OCI-LY1 (cell line): ENCODE results near the gene ZNF891.

Experiments used
- H2AFZ ChIP-seq: fragments of 200-600 bp; sonication (generic), shearing (Covaris generic); 2 replicates; pipeline ENCODE4 v1.6.0; 2014; ENCODE audit warnings: antibody characterized with exemption, mild to moderate bottlenecking, low read length
- H3F3A ChIP-seq: fragments of 200-600 bp; sonication (generic), shearing (Covaris generic); 2 replicates; pipeline ENCODE4 v1.6.0; 2014; ENCODE audit warnings: mild to moderate bottlenecking, antibody characterized with exemption, low read length, moderate library complexity; ENCODE audit not compliant: insufficient read depth
- H3K27ac ChIP-seq: fragments of 200-600 bp; sonication (generic); 2 replicates; pipeline ENCODE4 v1.5.1; 2014; ENCODE audit warnings: low read length, mixed run types, mild to moderate bottlenecking, low read depth; ENCODE audit not compliant: poor library complexity, severe bottlenecking
- H3K27me3 ChIP-seq: fragments of 200-600 bp; sonication (generic); 2 replicates; pipeline ENCODE4 v1.6.0; 2014; ENCODE audit warnings: antibody characterized with exemption, mild to moderate bottlenecking, low read length, moderate library complexity; ENCODE audit not compliant: insufficient read depth
- H3K36me3 ChIP-seq: fragments of 200-600 bp; sonication (generic); 2 replicates; pipeline ENCODE4 v1.6.1; 2014; ENCODE audit warnings: mild to moderate bottlenecking, antibody characterized with exemption, low read length, moderate library complexity, mixed read lengths; ENCODE audit not compliant: insufficient read depth
- H3K4me1 ChIP-seq: fragments of 200-600 bp; sonication (generic); 2 replicates; pipeline ENCODE4 v1.5.1; 2014; ENCODE audit warnings: mild to moderate bottlenecking, low read length, moderate library complexity; ENCODE audit not compliant: insufficient read depth, severe bottlenecking
- H3K4me2 ChIP-seq: fragments of 200-600 bp; sonication (generic), shearing (Covaris generic); 2 replicates; pipeline ENCODE4 v1.6.1; 2014; ENCODE audit warnings: low read length
- H3K4me3 ChIP-seq: fragments of 200-600 bp; sonication (generic); 2 replicates; pipeline ENCODE4 v1.5.1; 2014; ENCODE audit warnings: low read length, low read depth, mild to moderate bottlenecking, mixed read lengths; ENCODE audit not compliant: poor library complexity, severe bottlenecking
- H3K79me2 ChIP-seq: fragments of 200-600 bp; shearing (Covaris generic); 2 replicates; pipeline ENCODE4 v1.6.1; 2016; ENCODE audit warnings: mixed run types, low read length, mixed read lengths; ENCODE audit not compliant: insufficient read depth
- H3K9ac ChIP-seq: fragments of 200-600 bp; sonication (generic), shearing (Covaris generic); 2 replicates; pipeline ENCODE4 v1.6.1; 2014; ENCODE audit warnings: mild to moderate bottlenecking, low read length, mixed read lengths
- H3K9me2 ChIP-seq: fragments of 200-600 bp; sonication (generic), shearing (Covaris generic); 2 replicates; pipeline ENCODE4 v1.6.1; 2014; ENCODE audit warnings: low read depth, mild to moderate bottlenecking, low read length, mixed read lengths
- H3K9me3 ChIP-seq: fragments of 200-600 bp; shearing (Covaris generic); 2 replicates; pipeline ENCODE4 v1.6.1; 2014; ENCODE audit warnings: low read length, mixed read lengths
- H4K20me1 ChIP-seq: fragments of 200-600 bp; sonication (generic), shearing (Covaris generic); 2 replicates; pipeline ENCODE4 v1.6.0; 2016; ENCODE audit warnings: mild to moderate bottlenecking, low read length; ENCODE audit not compliant: insufficient read depth
- EZH2 ChIP-seq: fragments of 200-600 bp; sonication (generic), shearing (Covaris generic); IDR thresholded peaks from 2 replicates; pipeline ENCODE4 v1.8.0; 2017; ENCODE audit warnings: borderline replicate concordance, mixed run types, mild to moderate bottlenecking, antibody characterized with exemption, low read length, moderate library complexity, mixed read lengths
- TF ChIP-seq, protein P1 (sequence below): fragments of 200-600 bp; sonication (generic), shearing (Covaris generic); IDR thresholded peaks from 2 replicates; pipeline ENCODE4 v1.5.1; 2017; ENCODE audit warnings: mild to moderate bottlenecking, antibody characterized with exemption, low read length, moderate library complexity, mixed read lengths

ZNF891 gene

DNA sequence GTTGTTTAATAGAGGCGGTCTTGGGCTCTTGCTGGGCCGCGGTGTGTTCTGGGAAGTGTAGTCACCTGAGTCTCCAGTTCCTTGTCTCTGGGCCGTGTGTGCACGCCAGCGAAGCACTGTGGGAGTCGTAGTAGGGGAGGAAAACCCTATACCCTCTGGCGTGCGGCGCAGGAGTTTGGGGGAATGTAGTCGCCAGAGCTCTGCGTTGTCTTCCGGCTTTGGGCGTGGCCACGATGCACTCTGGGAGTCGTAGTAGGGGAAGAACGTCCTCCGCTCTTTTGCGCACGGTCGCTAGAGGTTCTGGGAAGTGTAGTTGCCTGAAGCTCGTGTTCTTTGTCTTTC lies 50.1 kb downstream of the ZNF891 start:
- Histone ChIP-seq H3F3A (no peaks in the 10 kb centered on the region), H3K9me3 (peaks cover 41% of the 10 kb centered on the region; the same call in 1 of the 2 replicates), H3K9me2 (no peaks in the 10 kb centered on the region), H3K4me2 (peak overlapping the region; percentile 72), H3K4me3 (peak overlapping the region; percentile 71), H3K27me3 (no peaks in the 10 kb centered on the region), H2AFZ (no peak overlapping the region), H3K27ac (peak overlapping the region; percentile 95), H3K4me1 (peaks cover 6% of the 10 kb centered on the region), H3K79me2 (no peaks in the 10 kb centered on the region), H3K36me3 (peaks cover 36% of the 10 kb centered on the region), H4K20me1 (no peaks in the 10 kb centered on the region), H3K9ac (peak overlapping the region; percentile 72)
- no peak for TF ChIP-seq EZH2

DNA sequence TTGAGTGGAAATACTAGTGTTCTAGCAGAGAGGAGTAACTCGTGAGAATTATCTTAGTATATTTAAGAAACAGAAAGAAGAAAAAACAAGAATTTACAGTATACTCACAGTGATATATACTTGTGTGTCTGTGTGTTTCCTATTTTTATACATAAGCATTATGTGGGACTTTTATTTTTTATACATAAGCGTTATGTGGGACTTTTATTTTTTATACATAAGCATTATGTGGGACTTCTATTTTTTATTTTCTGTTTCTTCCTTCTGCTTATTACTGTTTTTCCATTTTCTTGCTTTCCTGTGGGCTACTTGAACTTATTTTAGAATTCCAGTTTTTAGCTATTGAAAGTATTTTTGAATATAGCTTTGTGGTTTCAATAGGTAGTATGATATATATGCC lies 56.2 kb downstream of the ZNF891 start:
- no peak overlapping the region for H3K9ac ChIP-seq
- no peak overlapping the region for H3K27ac ChIP-seq

DNA sequence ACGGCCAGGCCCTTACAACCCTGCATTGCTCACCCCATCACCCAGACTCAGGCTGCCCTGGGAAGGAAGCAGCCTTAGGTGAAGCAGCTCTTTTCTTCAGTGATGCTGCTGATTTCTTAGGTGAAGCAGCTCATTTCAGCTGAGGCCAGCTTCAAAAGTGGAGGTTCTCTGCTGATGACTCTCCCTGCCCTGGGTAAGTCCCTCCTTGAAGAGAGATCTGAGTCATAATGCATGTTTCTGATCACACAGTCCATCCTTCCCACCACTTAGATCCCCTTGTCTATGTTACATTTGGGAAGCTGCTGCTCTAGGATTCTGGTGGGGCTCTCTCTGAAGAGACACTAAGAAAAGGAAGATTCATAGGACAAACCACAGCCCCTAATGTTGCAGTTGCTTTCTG lies 66.5 kb downstream of the ZNF891 start:
- Histone ChIP-seq H3K4me3 (no peak overlapping the region), H4K20me1 (no peaks in the 10 kb centered on the region)

More for the DNA sequence above, 56.2 kb downstream of the ZNF891 start:
- Histone ChIP-seq H3K4me2 (no peak overlapping the region), H3K9me2 (no peaks in the 10 kb centered on the region), H4K20me1 (no peaks in the 10 kb centered on the region), H3K9me3 (peaks cover 32% of the 10 kb centered on the region; the same call in 1 of the 2 replicates), H3K27me3 (no peaks in the 10 kb centered on the region), H3K4me1 (no peaks in the 10 kb centered on the region), H2AFZ (no peak overlapping the region), H3K4me3 (no peak overlapping the region), H3F3A (no peaks in the 10 kb centered on the region), H3K36me3 (no peaks in the 10 kb centered on the region), H3K79me2 (no peaks in the 10 kb centered on the region)
- TF ChIP-seq EZH2, result no peak
- TF ChIP-seq, protein P1, sequence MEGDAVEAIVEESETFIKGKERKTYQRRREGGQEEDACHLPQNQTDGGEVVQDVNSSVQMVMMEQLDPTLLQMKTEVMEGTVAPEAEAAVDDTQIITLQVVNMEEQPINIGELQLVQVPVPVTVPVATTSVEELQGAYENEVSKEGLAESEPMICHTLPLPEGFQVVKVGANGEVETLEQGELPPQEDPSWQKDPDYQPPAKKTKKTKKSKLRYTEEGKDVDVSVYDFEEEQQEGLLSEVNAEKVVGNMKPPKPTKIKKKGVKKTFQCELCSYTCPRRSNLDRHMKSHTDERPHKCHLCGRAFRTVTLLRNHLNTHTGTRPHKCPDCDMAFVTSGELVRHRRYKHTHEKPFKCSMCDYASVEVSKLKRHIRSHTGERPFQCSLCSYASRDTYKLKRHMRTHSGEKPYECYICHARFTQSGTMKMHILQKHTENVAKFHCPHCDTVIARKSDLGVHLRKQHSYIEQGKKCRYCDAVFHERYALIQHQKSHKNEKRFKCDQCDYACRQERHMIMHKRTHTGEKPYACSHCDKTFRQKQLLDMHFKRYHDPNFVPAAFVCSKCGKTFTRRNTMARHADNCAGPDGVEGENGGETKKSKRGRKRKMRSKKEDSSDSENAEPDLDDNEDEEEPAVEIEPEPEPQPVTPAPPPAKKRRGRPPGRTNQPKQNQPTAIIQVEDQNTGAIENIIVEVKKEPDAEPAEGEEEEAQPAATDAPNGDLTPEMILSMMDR, result no peak

More for the DNA sequence above, 66.5 kb downstream of the ZNF891 start:
- no peak overlapping the region for H3K4me2 ChIP-seq
- H3K27me3 ChIP-seq, result no peaks in the 10 kb centered on the region
- H3K27ac ChIP-seq, result no peak overlapping the region
- H3K9me2 ChIP-seq, result no peaks in the 10 kb centered on the region
- peaks cover 76% of the 10 kb centered on the region for H3K9me3 ChIP-seq
- H3K36me3 ChIP-seq, result peaks cover 1% of the 10 kb centered on the region; the same call in 1 of the 2 replicates
- 0 out of 2 replicates have a peak, but pooled peaks cover 4% of the 10 kb centered on the region for H3F3A ChIP-seq
- no peak for TF ChIP-seq EZH2
- TF ChIP-seq, protein P1, result no peak
- H3K9ac ChIP-seq, result no peak overlapping the region
- H2AFZ ChIP-seq, result no peak overlapping the region
- H3K79me2 ChIP-seq, result no peaks in the 10 kb centered on the region
- no peaks in the 10 kb centered on the region for H3K4me1 ChIP-seq
